Hematopoietic multipotent progenitor cell treated with erythropoietin and hydrocortisone succinate and interleukin-3 and kit ligand, for 15 days (in vitro differentiated cells): ENCODE measurements around the gene NFKBIB.
"Not testable (repeated sequence)": the region's sequence is repeated elsewhere in the genome, so short reads cannot be mapped to it uniquely, and the experiment has no call there.

Experiments
- DNase-seq: peaks from one replicate; pipeline ENCODE4 v3.0.0-alpha.2; 2015; ENCODE audit warnings: low spot score

NFKBIB gene

GRCh38 chr19:38928391-38929001 lies 28.7 kb downstream of the NFKBIB start:
- DNase-seq: no peak

GRCh38 chr19:38929929-38930775 lies 30.4 kb downstream of the NFKBIB start, which contains the start of gene SARS2:
Gene SARS2 (minus strand): TSS chr19:38930763. CDS start chr19:38930736, 27 bp downstream.
- DNase-seq: peak; percentile 93

GRCh38 chr19:38930776-38931520 lies 31.2 kb downstream of the NFKBIB start, which contains the start of gene MRPS12:
Gene MRPS12 (plus strand): TSS chr19:38930944. CDS start chr19:38931295, 351 bp downstream.
- DNase-seq: peak; percentile 100

- no peak for DNase-seq
These were observed 31.7 kb downstream of the NFKBIB start for GRCh38 chr19:38931521-38931793.

- peak; percentile 57 for DNase-seq
These were observed 32.8 kb downstream of the NFKBIB start for GRCh38 chr19:38932425-38933179.

GRCh38 chr19:38933544-38933943 lies 33.8 kb downstream of the NFKBIB start:
- DNase-seq: no peak

GRCh38 chr19:38939957-38940356 lies 40.2 kb downstream of the NFKBIB start:
- no peak for DNase-seq

GRCh38 chr19:38941466-38941865 lies 41.7 kb downstream of the NFKBIB start:
- not testable (repeated sequence) for DNase-seq

GRCh38 chr19:38941979-38942378 lies 42.2 kb downstream of the NFKBIB start:
- DNase-seq: no peak

- DNase-seq: no peak
These were observed 42.9 kb downstream of the NFKBIB start for GRCh38 chr19:38942471-38943181.

- no peak for DNase-seq
These were observed 45.3 kb downstream of the NFKBIB start for GRCh38 chr19:38944981-38945506.

GRCh38 chr19:38945562-38946228 lies 45.9 kb downstream of the NFKBIB start:
- no peak for DNase-seq

- DNase-seq: no peak
These were observed 46.7 kb downstream of the NFKBIB start for GRCh38 chr19:38946229-38947010.

GRCh38 chr19:38949580-38950367 lies 50.0 kb downstream of the NFKBIB start:
- peak; percentile 73 for DNase-seq

- no peak for DNase-seq
These were observed 51.4 kb downstream of the NFKBIB start for GRCh38 chr19:38951187-38951586.

GRCh38 chr19:38952395-38953165 lies 52.8 kb downstream of the NFKBIB start:
- peak; percentile 19 for DNase-seq

- DNase-seq: no peak
These were observed 53.9 kb downstream of the NFKBIB start for GRCh38 chr19:38953677-38954076.

GRCh38 chr19:38956264-38956663 lies 56.5 kb downstream of the NFKBIB start:
- DNase-seq: no peak
